OCI-LY1 (cell line): ENCODE measurements around the gene ARHGEF40.
A peak's percentile ranks its signal among the peaks of the same experiment; 100 is the strongest.

Source experiments
- H2AFZ ChIP-seq: fragments of 200-600 bp; sonication (generic), shearing (Covaris generic); 2 replicates; pipeline ENCODE4 v1.6.0; 2014; ENCODE audit warnings: antibody characterized with exemption, mild to moderate bottlenecking, low read length
- H3F3A ChIP-seq: fragments of 200-600 bp; sonication (generic), shearing (Covaris generic); 2 replicates; pipeline ENCODE4 v1.6.0; 2014; ENCODE audit warnings: mild to moderate bottlenecking, antibody characterized with exemption, low read length, moderate library complexity; ENCODE audit not compliant: insufficient read depth
- H3K27ac ChIP-seq: fragments of 200-600 bp; sonication (generic); 2 replicates; pipeline ENCODE4 v1.5.1; 2014; ENCODE audit warnings: low read length, mixed run types, mild to moderate bottlenecking, low read depth; ENCODE audit not compliant: poor library complexity, severe bottlenecking
- H3K27me3 ChIP-seq: fragments of 200-600 bp; sonication (generic); 2 replicates; pipeline ENCODE4 v1.6.0; 2014; ENCODE audit warnings: antibody characterized with exemption, mild to moderate bottlenecking, low read length, moderate library complexity; ENCODE audit not compliant: insufficient read depth
- H3K36me3 ChIP-seq: fragments of 200-600 bp; sonication (generic); 2 replicates; pipeline ENCODE4 v1.6.1; 2014; ENCODE audit warnings: mild to moderate bottlenecking, antibody characterized with exemption, low read length, moderate library complexity, mixed read lengths; ENCODE audit not compliant: insufficient read depth
- H3K4me1 ChIP-seq: fragments of 200-600 bp; sonication (generic); 2 replicates; pipeline ENCODE4 v1.5.1; 2014; ENCODE audit warnings: mild to moderate bottlenecking, low read length, moderate library complexity; ENCODE audit not compliant: insufficient read depth, severe bottlenecking
- H3K4me2 ChIP-seq: fragments of 200-600 bp; sonication (generic), shearing (Covaris generic); 2 replicates; pipeline ENCODE4 v1.6.1; 2014; ENCODE audit warnings: low read length
- H3K4me3 ChIP-seq: fragments of 200-600 bp; sonication (generic); 2 replicates; pipeline ENCODE4 v1.5.1; 2014; ENCODE audit warnings: low read length, low read depth, mild to moderate bottlenecking, mixed read lengths; ENCODE audit not compliant: poor library complexity, severe bottlenecking
- H3K79me2 ChIP-seq: fragments of 200-600 bp; shearing (Covaris generic); 2 replicates; pipeline ENCODE4 v1.6.1; 2016; ENCODE audit warnings: mixed run types, low read length, mixed read lengths; ENCODE audit not compliant: insufficient read depth
- H3K9ac ChIP-seq: fragments of 200-600 bp; sonication (generic), shearing (Covaris generic); 2 replicates; pipeline ENCODE4 v1.6.1; 2014; ENCODE audit warnings: mild to moderate bottlenecking, low read length, mixed read lengths
- H3K9me2 ChIP-seq: fragments of 200-600 bp; sonication (generic), shearing (Covaris generic); 2 replicates; pipeline ENCODE4 v1.6.1; 2014; ENCODE audit warnings: low read depth, mild to moderate bottlenecking, low read length, mixed read lengths
- H3K9me3 ChIP-seq: fragments of 200-600 bp; shearing (Covaris generic); 2 replicates; pipeline ENCODE4 v1.6.1; 2014; ENCODE audit warnings: low read length, mixed read lengths
- H4K20me1 ChIP-seq: fragments of 200-600 bp; sonication (generic), shearing (Covaris generic); 2 replicates; pipeline ENCODE4 v1.6.0; 2016; ENCODE audit warnings: mild to moderate bottlenecking, low read length; ENCODE audit not compliant: insufficient read depth
- CTCF ChIP-seq: fragments of 200-600 bp; sonication (generic), shearing (Covaris generic); IDR thresholded peaks from 2 replicates; pipeline ENCODE4 v1.5.1; 2017; ENCODE audit warnings: mild to moderate bottlenecking, antibody characterized with exemption, low read length, moderate library complexity, mixed read lengths
- EZH2 ChIP-seq: fragments of 200-600 bp; sonication (generic), shearing (Covaris generic); IDR thresholded peaks from 2 replicates; pipeline ENCODE4 v1.8.0; 2017; ENCODE audit warnings: borderline replicate concordance, mixed run types, mild to moderate bottlenecking, antibody characterized with exemption, low read length, moderate library complexity, mixed read lengths

Gene ARHGEF40

DNA sequence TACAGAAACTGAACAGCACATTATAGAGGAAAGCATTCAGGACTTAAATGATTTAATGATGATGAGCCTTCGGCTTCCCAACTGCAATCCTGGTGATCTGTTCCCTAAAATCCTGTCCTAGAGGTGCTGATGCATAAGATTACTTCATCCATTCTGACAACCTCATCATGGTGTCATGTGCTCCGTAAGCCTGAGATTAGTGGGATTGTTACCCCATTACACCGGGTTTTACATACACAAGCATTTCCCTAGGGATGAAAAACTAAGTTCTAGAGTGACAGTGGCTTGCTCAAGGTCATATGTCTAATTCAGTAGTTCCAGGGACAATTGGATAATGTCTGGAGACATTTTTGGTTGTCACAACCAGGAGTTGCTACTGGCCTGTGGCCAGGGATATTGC, 32.9 kb upstream of the ARHGEF40 start:
- H3K9me3 ChIP-seq: no peaks in the 10 kb centered on the region
- H3K4me3 ChIP-seq: no peak overlapping the region
- no peaks in the 10 kb centered on the region for H3K36me3 ChIP-seq
- no peaks in the 10 kb centered on the region for H3K79me2 ChIP-seq
- H3F3A ChIP-seq: no peaks in the 10 kb centered on the region
- no peaks in the 10 kb centered on the region; the same call in 1 of the 2 replicates for H3K27me3 ChIP-seq
- TF ChIP-seq CTCF: no peak
- H3K9me2 ChIP-seq: no peaks in the 10 kb centered on the region
- no peak overlapping the region for H3K9ac ChIP-seq
- H2AFZ ChIP-seq: no peak overlapping the region
- no peak overlapping the region for H3K27ac ChIP-seq
- H3K4me2 ChIP-seq: no peak overlapping the region
- no peaks in the 10 kb centered on the region for H3K4me1 ChIP-seq
- no peaks in the 10 kb centered on the region for H4K20me1 ChIP-seq

GRCh38 chr14:21038441-21039422, 31.4 kb upstream of the ARHGEF40 start:
- H3K79me2 ChIP-seq: no peaks in the 10 kb centered on the region
- no peaks in the 10 kb centered on the region for H3F3A ChIP-seq
- no peaks in the 10 kb centered on the region for H3K4me1 ChIP-seq
- H3K9me3 ChIP-seq: no peaks in the 10 kb centered on the region
- H4K20me1 ChIP-seq: no peaks in the 10 kb centered on the region
- TF ChIP-seq CTCF (no peak), EZH2 (no peak)
- H3K9ac ChIP-seq: no peak overlapping the region
- no peaks in the 10 kb centered on the region for H3K9me2 ChIP-seq
- H3K4me3 ChIP-seq: no peak overlapping the region
- H3K36me3 ChIP-seq: no peaks in the 10 kb centered on the region
- H3K4me2 ChIP-seq: no peak overlapping the region
- H3K27ac ChIP-seq: no peak overlapping the region
- H3K27me3 ChIP-seq: no peaks in the 10 kb centered on the region; the same call in 1 of the 2 replicates
- H2AFZ ChIP-seq: no peak overlapping the region

GRCh38 chr14:21039585-21040369, 30.3 kb upstream of the ARHGEF40 start:
- H3K4me2 ChIP-seq: no peak overlapping the region
- H3K4me3 ChIP-seq: no peak overlapping the region
- TF ChIP-seq CTCF (peak; percentile 60; the same call in 1 of the 2 replicates), EZH2 (no peak)
- H3K27me3 ChIP-seq: no peaks in the 10 kb centered on the region; the same call in 1 of the 2 replicates
- no peaks in the 10 kb centered on the region for H4K20me1 ChIP-seq
- H3K9me2 ChIP-seq: no peaks in the 10 kb centered on the region
- no peaks in the 10 kb centered on the region for H3K9me3 ChIP-seq
- no peaks in the 10 kb centered on the region for H3K36me3 ChIP-seq
- H3K9ac ChIP-seq: no peak overlapping the region
- H3K79me2 ChIP-seq: no peaks in the 10 kb centered on the region
- no peak overlapping the region for H2AFZ ChIP-seq
- H3K27ac ChIP-seq: no peak overlapping the region
- H3F3A ChIP-seq: no peaks in the 10 kb centered on the region
- no peaks in the 10 kb centered on the region for H3K4me1 ChIP-seq
